Measurements from ENCODE around the gene RPP30. TPM values are rescaled to one million over a fixed set of nuclear protein-coding genes. Genes with fewer than 3 reads are reported as not detected.

The RPP30 gene
- total and polyA plus RNA-seq, 2 of the 13 experiments (the other 11 are each of a cell fraction or from before 2014, with no cell fraction given) = 27.1 to 65.0 TPM

GRCh38 chr10:90856261-90856660 lies 15.5 kb upstream of the RPP30 start:
- ChIA-PET POLR2A (interaction anchor here (1.0 kb wide), 1 partner anchor 15 kb away, joined by 3 read pairs; the partner anchor contains the start of gene RPP30), CTCF (ENCODE audit: low intra/inter-chr PET ratio, low total read pairs) (no interaction called here)
- H3K4me1 ChIP-seq (ENCODE audit: insufficient read depth, low read length) = peaks cover 6% of the 10 kb centered on the region; the same call in 1 of the 2 replicates
- peaks cover 2 to 36% of the 10 kb centered on the region in 2 experiments for H3K27me3 ChIP-seq (ENCODE audit: control insufficient read depth in 1 of 2, insufficient read depth in 2 of 2, low read length in 2 of 2)
- H3K36me3 ChIP-seq (replicated peaks in 1 of 2; ENCODE audit: control insufficient read depth in 1 of 2, insufficient read depth in 2 of 2, low read length in 2 of 2) = no peaks in the 10 kb centered on the region
- no peak overlapping the region for H3K9ac ChIP-seq (ENCODE audit: insufficient read depth, low read depth, low read length)
- H3K4me2 ChIP-seq (ENCODE audit: low read depth, low read length) = no peak overlapping the region
- FAIRE-seq = no peak
- no peak for DNase-seq (ENCODE audit: low spot score)
- in situ Hi-C loops (cut with HindIII; ENCODE audit: extremely low pct_ligation_motif_present, low pct_unique_long_range_greater_than_20kb) (no loop called here), intact Hi-C loops (cut with micrococcal nuclease; ENCODE audit: unreplicated experiment) (no loop called here)
- no peak overlapping the region for H2AFZ ChIP-seq (ENCODE audit: low read length)
- H4K20me1 ChIP-seq (ENCODE audit: insufficient read depth, low read length) = no peaks in the 10 kb centered on the region
- H3K27ac ChIP-seq (ENCODE audit: extremely low read length, insufficient read depth, low read length) = no peak overlapping the region
- BruUV-seq (replicated peaks) = no TSS peak
- H3K9me3 ChIP-seq (ENCODE audit: low read length) = peaks cover 7% of the 10 kb centered on the region; the same call in 1 of the 2 replicates
- TF ChIP-seq E2F1 (CRISPR knock-in tag; IDR thresholded peaks at IDR 0.05) (no peak), PRDM10 (CRISPR knock-in tag; IDR thresholded peaks at IDR 0.05; ENCODE audit: low read depth) (no peak), RAD21 (CRISPR knock-in tag; IDR thresholded peaks at IDR 0.05) (no peak), DPF2 (CRISPR knock-in tag; IDR thresholded peaks at IDR 0.05; ENCODE audit: borderline replicate concordance, low read depth) (no peak), ZNF44 (CRISPR knock-in tag; IDR thresholded peaks at IDR 0.05) (no peak), TERF1 (CRISPR knock-in tag; IDR thresholded peaks at IDR 0.05) (no peak), ZNF256 (CRISPR knock-in tag; conservative IDR thresholded peaks at IDR 0.05) (no peak), MAX (IDR thresholded peaks at IDR 0.05) (no peak), POLR2AphosphoS5 (IDR thresholded peaks at IDR 0.05; ENCODE audit: low read depth, low read length) (no peak), RORA (CRISPR knock-in tag; IDR thresholded peaks at IDR 0.05) (no peak)
- no peaks in the 10 kb centered on the region for H3K79me2 ChIP-seq (ENCODE audit: insufficient read depth, low read length)
- H3K4me3 ChIP-seq (replicated peaks in 1 of 3; ENCODE audit: insufficient read depth in 1 of 3, low read depth in 2 of 3, low read length in 3 of 3) = no peak overlapping the region
- ATAC-seq = no peak
- WGBS (ENCODE audit: low lambda C conversion rate) = 95% methylated on average over 3 of the region's 3 CpGs

Data from HepG2 (cell line).